Islet precursor cell (in vitro differentiated cells): Measurements from ENCODE around the gene DNALI1.

Experiments
- DNase-seq: peaks from one replicate; pipeline ENCODE4 v3.0.0-alpha.2; 2018

DNALI1 gene

DNA sequence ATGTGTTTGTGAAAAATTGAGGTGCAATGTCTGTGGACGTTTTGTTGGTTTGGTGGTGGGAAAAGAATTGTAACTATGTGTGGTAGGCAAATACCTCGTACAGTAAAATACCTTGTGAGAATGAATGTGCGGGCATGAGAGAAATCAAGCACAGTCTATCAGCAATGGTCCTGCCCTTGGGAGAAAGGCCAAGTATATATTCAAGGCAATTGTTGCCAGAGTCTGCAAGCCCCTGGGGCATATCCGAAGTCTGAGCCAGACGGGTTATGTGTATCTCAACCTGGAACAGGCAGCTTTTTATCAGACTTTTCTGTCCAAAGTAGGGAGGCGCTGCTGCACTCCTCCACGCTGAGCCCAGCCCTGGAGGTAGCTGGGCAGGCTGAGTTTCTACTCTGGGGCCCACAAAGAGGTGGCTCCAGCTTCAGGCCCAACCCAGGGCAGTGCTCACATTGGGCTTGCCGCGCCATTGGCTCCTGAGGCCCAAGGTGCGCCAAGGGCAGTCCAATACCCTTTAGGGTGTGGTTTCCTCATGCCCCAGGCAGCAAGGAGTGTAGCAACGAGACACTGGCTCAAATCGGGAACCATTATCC is 48.4 kb downstream of the DNALI1 start:
- no peak for DNase-seq

DNA sequence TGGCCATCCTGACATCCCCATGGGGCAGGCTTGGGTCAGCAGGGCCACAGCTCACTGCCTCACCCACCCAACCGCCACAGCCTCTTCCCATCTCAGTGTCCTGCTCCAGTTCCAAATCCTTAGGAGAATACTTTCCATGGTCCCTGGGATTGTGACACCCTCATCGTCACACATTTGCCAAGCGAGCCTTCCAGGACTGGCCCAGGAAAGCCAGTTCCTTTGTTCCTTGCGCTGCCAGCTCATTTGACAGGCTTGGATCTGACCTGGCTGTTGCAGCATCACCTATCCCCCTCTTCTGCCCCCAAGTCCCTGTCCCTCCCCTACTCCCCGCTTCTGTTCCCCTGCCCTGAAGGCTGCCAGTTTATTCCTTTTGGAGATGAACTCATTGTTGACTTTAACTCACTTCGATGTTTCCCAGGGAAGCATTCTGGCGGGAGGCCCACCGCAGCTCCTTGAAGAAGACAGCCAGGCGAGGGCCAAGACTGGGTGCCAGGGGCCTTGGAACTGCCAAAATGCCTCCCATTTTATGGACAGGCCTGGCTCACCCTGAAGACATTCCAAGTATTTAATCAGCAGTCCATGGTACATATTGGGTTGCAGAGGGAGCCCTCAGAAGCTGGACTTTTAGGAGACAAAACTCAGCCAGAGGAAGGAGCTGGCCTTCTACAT is 49.2 kb downstream of the DNALI1 start:
- DNase-seq = no peak

DNA sequence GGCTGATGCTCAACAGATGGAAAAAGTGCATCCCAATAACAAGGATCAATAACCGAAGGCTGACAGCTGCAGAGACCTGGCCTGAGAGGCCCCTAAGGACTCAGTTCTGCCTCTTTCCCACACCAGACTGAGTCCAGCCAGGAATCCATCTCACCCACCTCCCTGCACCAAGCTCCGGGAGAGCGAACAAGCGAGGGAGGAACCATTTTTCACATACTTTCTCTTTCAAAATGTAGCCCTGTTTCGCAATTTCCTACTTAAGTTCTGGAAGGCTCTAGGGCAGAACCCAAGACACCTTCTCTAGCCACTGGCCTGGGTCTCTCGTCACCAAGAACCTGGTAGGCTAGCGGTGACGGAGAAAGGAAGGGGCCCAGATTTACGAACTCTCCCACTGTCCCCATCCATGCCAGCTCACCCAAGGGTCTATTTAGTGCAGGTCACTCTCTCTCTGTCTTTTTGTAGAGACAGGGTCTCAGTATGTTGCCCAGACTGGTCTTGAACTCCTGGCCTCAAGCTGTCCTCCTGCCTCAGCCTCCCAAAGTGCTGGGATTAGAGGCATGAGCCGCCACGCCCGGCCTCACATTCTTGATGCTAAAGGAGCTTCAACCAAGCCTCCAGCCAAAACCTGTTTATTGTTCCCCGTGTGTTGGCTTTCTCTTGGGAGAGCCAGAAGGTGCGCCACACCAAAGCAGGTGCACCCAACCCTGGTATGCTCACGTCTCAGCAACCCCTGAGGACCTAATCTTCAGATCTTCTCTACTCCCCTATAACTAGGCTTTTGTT is 49.9 kb downstream of the DNALI1 start:
- DNase-seq = no peak

DNA sequence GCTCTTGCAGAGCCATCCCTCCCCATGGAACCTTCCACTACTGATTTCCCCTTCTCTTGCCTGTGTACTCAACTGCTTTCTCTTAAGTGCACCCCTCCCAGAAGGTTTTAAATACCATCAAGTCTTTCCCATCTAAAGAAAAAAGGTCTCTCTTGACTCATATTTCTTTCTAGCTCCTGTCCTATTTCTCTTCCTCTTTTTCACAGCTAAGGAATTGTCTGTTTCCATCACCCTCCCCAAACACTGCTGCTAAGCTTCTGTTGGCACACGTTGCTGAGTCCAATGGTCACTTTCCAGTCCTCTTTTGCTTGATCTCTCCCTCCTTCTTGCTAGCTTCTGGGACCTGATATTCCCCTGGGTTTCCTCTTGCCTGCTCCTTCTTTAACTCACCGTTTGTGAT is 52.3 kb downstream of the DNALI1 start:
- no peak for DNase-seq

DNA sequence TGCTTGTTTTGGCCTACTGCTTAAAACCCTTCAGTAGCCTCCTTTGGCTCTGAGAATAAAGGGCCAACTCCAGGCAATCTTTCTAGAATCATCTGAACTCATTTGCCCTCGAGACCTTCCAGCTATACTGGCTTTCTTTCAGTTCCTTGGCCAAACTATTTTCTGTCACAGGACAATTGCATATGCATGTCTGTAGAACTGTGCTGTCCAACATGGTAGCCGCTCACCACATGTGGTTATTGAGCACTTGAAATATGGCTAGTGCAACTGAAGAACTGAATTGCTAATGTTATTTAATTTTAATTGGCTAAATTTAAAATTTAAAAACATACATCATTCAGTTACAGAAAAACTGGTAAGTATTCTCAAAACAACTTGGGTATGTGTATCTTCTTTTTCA is 53.3 kb downstream of the DNALI1 start:
- DNase-seq = no peak

DNA sequence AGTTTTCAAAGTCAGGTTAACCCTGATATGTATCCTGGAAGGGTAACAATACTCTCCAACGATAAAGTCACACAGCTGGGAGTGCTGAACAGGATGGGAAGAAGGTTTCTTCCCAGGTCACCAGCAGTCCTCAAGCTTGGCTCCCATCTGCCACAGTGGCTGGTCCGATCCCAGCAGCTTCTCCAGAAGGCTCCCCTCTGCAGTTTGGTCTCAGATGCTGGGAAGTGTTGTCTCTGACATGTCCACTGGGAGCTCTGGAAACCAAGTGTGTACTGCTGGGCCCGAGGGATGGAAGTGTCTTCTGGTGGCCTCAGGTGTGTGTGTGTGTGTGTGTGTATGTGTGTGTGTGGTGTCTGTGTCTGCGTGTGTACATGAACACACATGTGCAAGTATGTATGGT is 55.4 kb downstream of the DNALI1 start:
- DNase-seq = no peak

DNA sequence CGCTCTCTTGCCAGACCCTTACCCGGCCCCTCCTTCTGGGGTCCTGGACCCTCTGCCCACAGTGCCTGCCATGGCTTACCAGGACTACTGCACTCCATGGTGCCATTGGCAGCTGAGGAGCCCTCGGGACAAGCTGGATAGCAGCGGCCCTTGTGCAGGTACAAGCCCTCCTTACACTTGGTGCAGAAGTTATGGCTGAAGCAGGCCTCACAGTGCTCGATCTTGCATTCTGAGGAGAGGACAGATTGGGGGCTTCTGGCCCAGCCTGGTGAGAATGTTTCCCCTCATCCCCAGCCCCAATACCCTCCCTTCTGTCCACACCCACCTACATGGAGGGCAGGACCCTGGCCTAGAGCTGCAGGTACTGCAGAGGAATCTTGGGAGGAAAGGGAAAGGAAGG is 57.4 kb downstream of the DNALI1 start:
- DNase-seq = no peak

DNA sequence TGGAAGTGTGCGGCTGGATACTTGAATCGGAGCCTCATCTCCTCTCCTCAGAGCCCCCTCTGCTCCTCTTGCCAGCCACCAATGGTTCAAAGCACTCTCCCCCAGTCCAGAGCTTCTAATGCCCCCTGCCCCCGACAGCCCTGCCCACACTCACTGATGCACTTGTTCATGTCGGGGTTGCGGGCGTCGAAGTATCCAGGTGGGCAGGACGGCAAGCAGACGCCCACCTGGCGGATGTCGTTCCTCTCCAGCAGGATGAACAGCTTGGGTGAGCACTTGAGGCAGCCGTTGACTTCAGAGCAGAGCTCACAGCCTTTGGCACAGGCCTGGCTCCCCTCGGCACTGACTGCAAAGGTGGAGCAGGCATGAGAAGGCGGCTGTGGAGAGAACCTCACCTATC is 59.6 kb downstream of the DNALI1 start:
- no peak for DNase-seq
